Measurements from ENCODE around the gene STAG1.
"Not testable (repeated sequence)": the region's sequence is repeated elsewhere in the genome, so short reads cannot be mapped to it uniquely, and the experiment has no call there.

Gene STAG1

GRCh38 chr3:136642711-136643110 lies 109.5 kb downstream of the STAG1 start:
- no peak for DNase-seq

DNA sequence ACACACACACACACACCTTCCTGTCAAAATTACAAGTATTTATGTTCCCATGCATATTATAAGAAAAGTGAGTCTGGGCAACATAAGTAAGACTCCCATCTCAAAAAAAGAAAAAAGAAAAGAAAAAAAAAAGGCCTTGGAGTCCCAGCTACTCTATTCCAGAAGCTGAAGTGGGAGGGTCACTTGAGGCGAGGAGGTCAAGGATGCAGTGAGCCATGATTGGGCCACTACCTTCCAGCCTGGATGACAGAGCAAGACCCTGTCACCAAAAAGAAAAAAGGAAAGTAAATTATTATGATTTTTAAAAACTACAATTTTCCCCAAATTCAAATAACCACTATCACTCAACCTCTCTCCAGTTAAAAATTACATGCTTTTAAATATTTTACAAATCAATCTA lies 113.1 kb downstream of the STAG1 start:
- DNase-seq: no peak

GRCh38 chr3:136637176-136637575 lies 115.0 kb downstream of the STAG1 start:
- DNase-seq: no peak

- no peak for DNase-seq
These were observed 117.4 kb downstream of the STAG1 start for GRCh38 chr3:136634821-136635220.

- no peak for DNase-seq
These were observed 119.5 kb downstream of the STAG1 start for GRCh38 chr3:136632625-136633081.

GRCh38 chr3:136631424-136631823 lies 120.8 kb downstream of the STAG1 start:
- no peak for DNase-seq

DNA sequence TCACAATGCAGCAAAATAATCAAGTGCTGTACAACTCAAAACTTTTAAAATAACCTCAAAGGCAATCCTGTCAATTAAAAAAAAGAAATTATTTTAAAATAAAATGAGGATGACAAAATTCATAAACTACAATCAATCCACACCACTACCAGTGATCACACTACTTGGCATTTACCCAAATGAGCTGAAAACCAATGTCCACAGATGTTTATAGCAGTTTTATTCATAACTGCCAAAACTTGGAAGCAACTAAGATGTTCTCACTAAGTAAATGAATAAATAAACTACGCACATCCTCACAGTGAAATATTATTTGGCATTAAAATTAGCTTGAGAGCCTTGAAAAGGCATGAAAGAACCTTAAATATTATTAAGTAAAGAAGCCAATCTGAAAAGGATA lies 121.3 kb downstream of the STAG1 start:
- no peak for DNase-seq

GRCh38 chr3:136626493-136626892 lies 125.7 kb downstream of the STAG1 start:
- DNase-seq: no peak

GRCh38 chr3:136624894-136625815 lies 127.0 kb downstream of the STAG1 start:
- DNase-seq: no peak

GRCh38 chr3:136624371-136624770 lies 127.8 kb downstream of the STAG1 start:
- no peak for DNase-seq

- no peak for DNase-seq
These were observed 130.6 kb downstream of the STAG1 start for GRCh38 chr3:136621628-136622027.

DNA sequence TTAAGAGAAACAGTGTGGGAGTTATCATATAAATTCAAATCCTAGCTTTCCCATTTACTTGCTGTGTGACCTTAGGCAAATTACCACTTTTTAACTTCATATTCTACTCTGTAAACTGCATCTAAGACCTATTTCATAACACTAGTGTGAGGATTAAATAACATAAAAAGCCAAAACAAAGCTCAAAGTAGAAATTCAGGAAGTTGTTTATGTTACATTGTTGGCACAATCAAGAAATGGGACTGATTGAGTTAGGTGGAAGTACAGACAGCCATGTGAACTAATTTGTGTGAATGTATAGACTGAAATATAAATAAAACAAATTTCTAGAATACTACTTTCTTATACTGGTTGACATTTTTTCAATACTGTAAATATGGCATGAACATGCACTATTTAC lies 131.7 kb downstream of the STAG1 start:
- no peak for DNase-seq

DNA sequence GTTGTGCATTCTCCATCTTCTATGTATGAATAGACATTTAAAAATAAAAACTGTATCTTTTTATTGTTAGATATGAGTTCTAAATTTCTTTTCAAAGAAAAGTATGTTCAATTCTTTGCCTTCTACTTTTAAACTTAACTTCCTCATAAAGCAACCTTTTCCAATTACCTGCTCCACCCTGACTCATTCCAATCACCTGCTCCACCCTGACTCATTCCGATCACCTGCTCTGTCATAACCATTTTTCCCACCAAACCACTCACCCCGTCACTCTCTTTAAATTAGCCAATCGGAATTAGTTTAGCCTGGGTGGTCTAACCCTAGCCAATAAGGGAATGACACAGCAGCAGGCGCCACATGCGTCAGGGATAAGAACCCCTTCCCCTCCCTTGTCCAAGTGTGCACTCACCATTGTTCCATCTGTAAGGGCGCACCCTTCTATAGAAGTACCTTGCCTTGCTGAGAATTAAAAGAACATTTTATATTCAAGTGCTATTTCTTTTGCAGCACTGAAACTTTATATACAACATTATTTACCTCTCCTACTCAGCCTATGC lies 134.1 kb downstream of the STAG1 start:
- not testable (repeated sequence) for DNase-seq

GRCh38 chr3:136617198-136617597 lies 135.0 kb downstream of the STAG1 start:
- DNase-seq: no peak

GRCh38 chr3:136612512-136612911 lies 139.7 kb downstream of the STAG1 start:
- DNase-seq: no peak

DNA sequence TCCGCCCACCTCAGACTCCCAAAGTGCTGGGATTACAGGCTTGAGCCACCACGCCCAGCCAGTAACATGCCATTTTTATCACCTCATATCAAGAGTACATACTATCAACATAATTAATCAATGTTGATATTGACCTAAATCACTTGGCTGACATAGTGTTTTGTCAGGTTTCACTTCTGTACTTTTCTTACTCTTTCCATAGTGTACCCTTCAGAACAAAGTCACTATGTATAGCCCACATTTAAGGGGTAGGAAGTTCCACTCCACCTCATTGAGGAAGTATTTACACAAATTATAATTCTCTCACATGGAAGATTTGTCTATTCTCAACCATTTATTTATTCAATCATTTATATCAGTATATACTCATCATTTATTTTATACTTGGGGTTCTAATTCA lies 145.2 kb downstream of the STAG1 start:
- no peak for DNase-seq

DNA sequence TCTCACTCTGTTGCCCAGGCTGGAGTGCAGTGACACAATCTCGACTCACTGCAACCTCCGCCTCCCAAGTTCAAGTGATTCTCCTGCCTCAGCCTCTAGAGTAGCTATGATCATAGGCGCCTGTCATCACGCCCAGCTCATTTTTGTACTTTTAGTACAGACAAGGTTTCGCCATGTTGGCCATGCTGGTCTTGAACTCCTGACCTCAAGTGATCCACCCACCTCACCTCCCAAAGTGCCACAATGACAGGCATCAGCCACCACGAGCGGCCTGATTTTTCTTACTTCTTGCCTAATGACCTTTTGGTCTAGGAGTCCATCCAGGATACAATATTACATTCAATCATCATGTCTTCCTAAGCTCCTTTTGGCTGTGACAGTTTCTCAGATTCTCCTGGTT lies 146.0 kb downstream of the STAG1 start:
- not testable (repeated sequence) for DNase-seq

DNA sequence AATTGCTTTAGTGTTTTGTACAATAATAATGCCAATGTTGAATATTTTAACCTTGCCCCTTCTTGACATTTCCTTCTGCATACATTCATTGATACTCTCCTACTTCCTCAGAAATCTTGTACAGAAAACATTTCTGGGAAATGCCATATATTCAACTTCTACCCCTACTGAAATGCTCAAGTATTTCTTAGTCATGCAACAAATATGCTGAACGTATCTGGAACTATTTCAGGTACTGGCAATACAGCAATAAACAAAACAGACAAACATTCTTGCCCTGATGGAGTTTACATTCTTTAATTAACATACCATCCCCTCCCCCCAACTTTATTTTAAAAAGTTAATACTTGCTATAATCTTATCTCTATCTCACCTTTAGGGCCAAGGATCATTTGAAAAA lies 147.2 kb downstream of the STAG1 start:
- DNase-seq: no peak

- DNase-seq: no peak
These were observed 149.4 kb downstream of the STAG1 start for GRCh38 chr3:136602818-136603217.

DNA sequence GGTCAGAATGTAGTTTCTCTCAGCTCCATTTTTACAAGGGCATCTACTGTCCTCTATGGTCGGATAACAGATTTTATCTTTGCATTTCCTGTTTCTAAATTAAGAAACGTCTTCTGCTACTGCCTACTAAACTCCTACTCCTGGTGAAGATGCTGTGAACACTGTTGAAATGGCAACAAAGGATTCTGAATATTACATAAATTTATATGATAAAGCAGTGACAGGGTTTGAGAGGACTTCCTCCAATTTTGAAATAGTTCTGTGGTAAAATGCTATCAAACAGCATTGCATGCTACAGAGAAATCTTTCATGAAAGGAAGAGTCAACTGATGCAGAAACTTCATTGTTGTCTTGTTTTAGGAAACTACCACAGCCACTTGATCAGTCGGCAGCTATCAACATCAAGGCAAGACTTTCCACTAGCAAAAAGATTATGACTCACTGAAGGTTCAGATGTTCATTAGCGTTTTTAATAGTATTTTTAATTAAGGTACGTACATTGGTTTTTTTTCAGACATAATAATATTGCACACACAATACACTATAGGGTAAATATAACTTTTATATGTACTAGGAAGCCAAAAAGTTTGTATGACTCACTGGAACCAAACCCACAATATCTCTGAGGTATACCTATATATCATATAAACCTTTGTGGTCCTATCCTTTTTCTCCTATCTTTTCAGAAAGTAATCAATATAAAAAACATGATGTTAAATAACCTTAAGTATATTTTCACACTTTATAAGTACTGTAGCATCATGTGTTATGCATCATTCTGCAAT lies 156.1 kb downstream of the STAG1 start:
- DNase-seq: no peak

GRCh38 chr3:136586580-136586979 lies 165.6 kb downstream of the STAG1 start:
- no peak for DNase-seq

GRCh38 chr3:136584728-136585127 lies 167.4 kb downstream of the STAG1 start:
- DNase-seq: no peak

- no peak for DNase-seq
These were observed 168.4 kb downstream of the STAG1 start for GRCh38 chr3:136583823-136584222.

GRCh38 chr3:136577791-136578190 lies 174.4 kb downstream of the STAG1 start:
- no peak for DNase-seq
